GM19455 (cell line): ENCODE results near the gene DDX10.

Experiments used
- ATAC-seq: cut with Tn5 transposase; IDR thresholded peaks from one replicate; pipeline ENCODE4 v1.9.1; 2021; ENCODE audit not compliant: unreplicated experiment

The DDX10 gene

DNA sequence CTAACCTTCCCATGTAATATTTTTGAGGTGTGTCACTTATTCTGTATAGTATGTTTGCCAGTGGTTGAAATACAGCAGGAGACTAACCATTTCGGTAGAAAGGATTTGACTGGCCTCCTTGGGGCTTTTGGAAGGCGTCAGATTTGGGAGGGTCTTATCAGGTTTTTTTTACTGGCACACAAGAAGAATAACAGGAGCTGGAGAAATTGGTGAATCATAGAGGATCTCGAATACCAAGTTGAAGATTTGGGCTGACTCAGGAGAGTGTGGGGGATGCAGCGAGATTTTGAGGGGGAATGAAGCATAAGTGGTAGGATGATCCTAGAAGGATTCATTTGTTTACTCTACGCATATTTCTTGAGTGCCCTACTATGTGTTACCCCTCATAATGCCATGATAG lies 200.5 kb downstream of the DDX10 start:
- no peak for ATAC-seq

DNA sequence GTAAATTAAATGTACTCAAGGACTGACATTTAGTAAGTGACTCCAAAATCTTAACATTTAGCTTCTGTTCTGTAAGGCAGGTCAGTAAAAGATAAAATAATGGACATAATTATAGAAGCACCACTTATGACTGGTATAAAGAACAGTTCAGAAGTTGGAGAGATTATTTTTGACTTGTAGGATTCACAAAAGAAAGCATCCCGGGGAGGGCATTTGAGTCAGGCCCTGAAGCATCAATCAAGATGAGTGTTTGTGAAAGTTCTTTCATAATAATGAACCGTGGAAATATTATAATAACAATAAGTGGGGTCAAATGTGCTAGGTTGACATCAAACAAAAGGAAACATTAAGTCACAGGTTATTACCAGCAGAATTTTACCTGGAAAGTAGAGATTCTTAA lies 201.9 kb downstream of the DDX10 start:
- no peak for ATAC-seq

- no peak for ATAC-seq
These were observed 205.6 kb downstream of the DDX10 start for GRCh38 chr11:108870373-108871020.

DNA sequence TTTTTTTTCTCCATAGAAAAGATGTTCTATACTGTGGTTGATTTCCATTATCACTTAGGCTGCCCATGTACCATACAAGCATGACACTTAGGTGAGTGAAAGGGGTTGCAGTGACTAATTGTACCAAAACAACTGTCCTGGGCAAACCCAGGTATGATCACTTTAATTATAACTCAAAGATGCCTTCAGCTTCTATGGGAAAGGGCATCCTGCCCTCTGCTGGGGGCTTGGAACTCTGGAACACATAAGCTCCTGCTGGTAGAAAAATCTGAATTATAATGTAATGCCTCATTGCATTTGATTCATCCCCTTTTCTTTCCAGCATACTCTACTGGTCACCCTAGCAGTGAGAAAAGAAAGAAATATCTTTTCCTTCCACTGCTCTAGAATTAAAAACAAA lies 206.3 kb downstream of the DDX10 start:
- ATAC-seq, result no peak

- ATAC-seq, result no peak
These were observed 207.0 kb downstream of the DDX10 start for GRCh38 chr11:108871867-108872266.

DNA sequence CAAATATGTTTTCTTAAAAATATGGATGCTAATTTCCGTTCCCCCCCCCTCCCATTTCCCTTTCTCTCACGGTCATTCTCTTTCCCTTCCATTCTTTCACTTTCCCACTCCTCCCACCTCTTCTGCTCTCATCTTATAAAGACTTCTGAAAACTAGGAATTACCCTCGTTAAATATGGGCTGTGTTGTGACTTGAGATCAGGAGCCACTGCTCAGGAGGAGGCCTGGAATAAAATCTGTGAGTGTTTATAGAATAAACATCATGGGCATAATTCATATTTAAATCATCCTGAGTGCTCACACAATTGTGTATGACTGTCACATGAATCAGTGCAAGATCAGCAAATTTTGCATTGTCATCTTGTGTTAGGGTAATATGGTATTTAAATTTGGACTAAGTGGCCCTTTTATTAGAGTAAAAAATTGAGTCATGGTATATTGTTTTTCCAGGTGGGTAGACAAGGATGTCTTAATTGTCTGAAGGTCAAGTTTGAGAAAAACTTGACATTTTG lies 208.0 kb downstream of the DDX10 start:
- ATAC-seq, result no peak

- no peak for ATAC-seq
These were observed 208.4 kb downstream of the DDX10 start for GRCh38 chr11:108873310-108873709.

GRCh38 chr11:108873941-108874340 lies 209.1 kb downstream of the DDX10 start:
- ATAC-seq, result no peak

- no peak for ATAC-seq
These were observed 210.3 kb downstream of the DDX10 start for GRCh38 chr11:108875134-108875533.

DNA sequence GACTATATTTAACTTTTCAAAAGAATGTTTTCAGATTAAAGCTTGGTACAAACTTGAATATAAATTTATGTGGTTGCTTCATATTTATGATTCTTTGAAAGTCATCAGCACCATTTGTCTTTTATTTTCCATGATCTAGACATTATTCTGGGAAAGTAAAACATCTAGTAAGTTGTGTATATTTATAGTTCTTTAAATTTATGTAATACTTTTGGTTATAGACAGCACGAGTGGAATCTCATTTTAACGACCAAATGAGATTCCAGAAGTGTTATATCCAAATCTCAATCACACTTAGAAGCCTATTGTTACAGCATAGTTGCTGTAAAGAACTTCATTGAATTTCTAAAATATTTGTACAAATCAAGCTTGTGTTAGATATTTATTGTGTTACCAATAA lies 212.3 kb downstream of the DDX10 start:
- ATAC-seq, result no peak

GRCh38 chr11:108880510-108880909 lies 215.6 kb downstream of the DDX10 start:
- ATAC-seq, result no peak

- no peak for ATAC-seq
These were observed 216.3 kb downstream of the DDX10 start for GRCh38 chr11:108881131-108881530.

DNA sequence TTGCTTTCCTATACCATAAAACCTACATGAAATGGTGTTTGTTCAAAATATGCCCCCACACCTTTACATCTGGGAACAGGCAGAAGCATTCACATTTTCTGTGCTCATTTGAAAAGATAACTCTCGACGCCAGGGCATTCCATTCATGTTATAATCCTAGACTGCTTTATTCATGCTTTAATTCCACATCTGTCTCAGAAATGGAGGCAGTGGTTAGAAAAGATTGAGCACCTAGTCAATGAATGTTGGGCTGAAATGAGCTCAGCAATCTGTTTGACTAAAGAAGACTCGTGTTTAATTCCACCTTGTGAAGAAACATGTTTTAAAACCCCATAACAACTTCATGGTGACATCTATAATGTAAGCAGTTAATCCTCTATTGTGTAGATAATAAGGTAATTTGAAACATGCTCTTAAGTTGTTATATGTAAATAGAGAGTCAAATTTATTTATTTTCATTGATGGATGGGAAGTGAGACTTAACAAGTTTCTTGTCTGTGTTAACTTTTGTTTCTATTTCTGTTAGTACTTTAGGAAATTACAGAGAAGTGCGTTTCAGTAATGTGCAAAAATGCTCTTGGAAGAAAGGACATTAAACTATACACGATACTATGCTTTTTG lies 217.5 kb downstream of the DDX10 start:
- ATAC-seq, result no peak

DNA sequence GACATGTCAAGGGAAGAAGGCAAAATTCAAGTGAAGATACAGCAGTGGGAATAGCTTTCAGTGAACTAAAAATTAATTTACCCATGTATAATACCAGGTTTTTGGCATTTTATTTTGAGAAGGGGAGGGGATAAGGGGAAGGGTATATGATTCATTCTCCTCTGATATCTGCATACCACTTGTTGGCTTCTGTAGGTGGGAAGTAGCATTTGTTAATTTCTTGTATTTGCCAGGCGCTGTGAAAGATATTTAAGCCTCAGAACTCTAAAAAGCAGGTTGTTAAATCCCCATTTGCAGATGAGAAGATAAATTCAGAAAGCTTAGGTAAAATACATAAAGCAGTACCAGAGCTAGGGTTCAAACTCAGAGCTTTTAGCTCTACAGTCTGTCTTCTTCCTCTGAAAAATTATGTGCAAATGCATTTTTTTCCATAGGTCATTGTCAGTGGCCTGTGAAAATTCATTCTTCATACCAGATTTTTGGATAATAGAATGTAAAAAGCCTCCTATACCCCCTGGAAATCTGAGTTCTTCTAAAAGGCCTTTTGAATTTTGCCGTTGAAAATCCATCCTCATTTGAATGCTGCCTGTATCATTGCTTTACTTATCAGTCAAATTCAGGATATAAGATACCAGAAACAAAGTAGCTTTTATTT lies 221.3 kb downstream of the DDX10 start:
- ATAC-seq, result no peak

DNA sequence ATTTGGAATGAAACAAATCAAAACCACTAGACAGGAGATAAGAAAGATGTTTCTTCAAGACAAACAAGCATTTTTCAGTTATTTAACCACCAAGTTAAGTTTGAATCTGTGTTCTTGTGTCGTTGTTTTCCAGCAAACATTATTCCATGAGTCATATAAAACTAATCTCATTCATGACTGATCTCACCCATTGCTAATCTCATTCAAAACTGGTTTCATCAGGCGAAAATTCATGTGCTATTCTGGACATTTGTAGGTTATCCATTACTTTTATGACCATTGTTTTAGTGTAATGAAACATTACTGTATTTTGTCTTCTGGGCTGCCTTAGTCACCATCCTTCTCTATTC lies 221.8 kb downstream of the DDX10 start:
- no peak for ATAC-seq

DNA sequence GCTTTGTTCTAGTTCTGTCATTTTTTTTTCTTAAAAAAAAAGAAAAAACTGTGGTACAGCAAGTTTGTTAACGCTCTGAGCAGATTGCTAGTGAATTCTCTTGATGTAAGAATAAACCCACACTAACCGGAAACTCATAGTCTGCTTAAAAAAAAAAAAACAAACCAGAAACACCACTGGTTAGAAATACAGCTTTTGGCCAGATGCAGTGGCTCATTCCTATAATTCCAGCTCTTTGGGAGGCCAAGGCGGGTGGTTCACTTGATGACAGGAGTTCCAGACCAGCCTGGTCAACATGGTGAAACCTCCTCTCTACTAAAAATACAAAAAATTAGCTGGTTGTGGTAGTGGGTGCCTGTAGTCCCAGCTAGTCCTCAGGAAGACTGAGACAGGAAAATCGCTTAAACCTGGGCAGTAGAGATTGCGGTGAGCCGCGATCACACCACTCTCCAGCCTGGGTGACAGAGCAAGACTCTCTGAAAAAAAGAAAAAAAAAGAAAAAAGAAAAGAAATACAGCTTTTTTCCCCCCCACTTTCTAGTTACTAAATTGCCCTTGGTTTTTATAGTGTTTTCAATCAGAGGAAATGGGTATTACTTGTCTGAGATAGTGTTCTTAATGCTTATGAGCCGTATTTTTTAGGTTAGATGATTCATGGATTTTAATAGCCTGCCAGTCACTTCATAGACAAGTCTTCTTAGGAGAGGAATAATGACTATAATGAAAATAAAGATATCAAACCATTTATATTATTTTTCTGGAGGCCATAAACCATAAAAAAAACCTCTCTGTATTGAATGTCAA lies 222.8 kb downstream of the DDX10 start:
- ATAC-seq, result no peak

DNA sequence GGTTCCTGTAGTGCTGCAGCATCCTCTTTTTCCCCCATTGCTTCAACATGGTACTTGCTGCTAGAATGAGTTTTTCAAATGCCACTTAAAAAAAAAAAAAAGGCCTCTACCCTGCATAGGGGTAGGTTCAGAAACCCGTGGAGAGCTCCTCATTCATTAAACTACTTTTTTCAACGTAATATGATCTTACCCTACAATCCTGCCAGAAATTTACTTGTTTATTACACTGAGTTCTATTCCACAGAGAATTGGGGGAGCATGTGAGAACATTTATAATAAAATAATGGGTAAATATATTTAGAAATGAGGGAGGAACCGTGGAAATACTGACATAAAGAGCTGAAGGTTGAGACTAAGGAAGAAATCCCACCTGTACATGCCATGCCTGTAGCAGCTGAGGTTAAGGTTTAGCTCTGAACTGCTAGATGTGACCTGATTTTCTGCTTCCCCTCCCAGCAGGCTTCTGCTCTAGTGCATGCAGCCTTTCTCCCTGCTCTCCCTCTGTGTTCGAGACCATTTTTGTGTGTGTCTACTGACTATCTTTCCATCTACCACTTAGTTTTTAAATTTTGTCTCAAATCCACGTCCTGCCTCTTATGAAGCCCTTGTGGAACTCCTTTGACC lies 225.7 kb downstream of the DDX10 start:
- ATAC-seq, result no peak

- no peak for ATAC-seq
These were observed 226.3 kb downstream of the DDX10 start for GRCh38 chr11:108891143-108891542.

- ATAC-seq, result no peak
These were observed 227.1 kb downstream of the DDX10 start for GRCh38 chr11:108891909-108892511.

DNA sequence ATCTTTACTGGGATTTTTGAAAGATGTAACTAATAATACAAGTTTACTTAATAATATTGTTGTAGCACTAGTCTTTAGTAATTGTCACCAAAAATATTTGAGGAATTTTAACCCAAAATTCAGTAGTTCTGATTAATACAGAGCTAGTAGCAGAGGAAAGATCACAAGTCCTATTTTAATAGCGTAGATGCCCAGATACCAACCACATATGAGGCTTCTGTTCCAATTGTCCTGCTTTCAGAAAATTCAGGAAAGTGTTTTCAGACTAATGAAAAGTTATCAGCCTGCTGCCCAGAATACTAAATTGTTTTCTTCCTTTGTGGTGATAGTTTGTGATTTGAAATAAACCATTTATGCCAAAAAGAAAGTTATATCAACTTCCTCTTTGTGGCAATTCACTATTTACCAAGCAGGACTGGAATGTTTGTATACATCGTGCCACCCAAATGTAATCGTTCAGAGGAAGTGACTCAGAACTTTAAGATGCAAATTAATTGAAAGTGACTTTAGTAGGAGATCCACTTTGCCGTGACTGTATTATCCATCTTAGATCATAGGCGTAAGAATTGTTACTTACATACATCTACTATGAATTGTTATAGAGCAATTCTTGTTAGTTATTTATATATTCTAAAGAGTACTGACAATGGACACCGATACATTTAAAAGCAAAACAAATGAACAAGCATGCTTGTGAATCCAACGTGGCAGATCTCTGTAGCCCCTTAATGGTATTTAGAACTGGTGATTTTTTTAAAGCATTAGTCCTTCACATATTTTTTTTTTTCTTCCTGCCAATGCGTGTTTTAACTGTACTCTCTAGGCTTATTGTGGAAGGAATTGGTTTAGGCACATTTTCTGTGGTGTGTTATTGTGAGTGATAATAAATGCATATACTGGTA lies 231.0 kb downstream of the DDX10 start:
- ATAC-seq, result peak; percentile 87
